Measurements from ENCODE around the gene SDC4.
"Not testable (repeated sequence)": the region's sequence is repeated elsewhere in the genome, so short reads cannot be mapped to it uniquely, and the experiment has no call there.

The SDC4 gene

GRCh38 chr20:45353746-45354145 lies 5.5 kb upstream of the SDC4 start:
- H4K12ac ChIP-seq (ENCODE audit: low read depth, low read length), result no peak overlapping the region
- no peak overlapping the region for H3K4me3 ChIP-seq (ENCODE audit: low read depth, low read length)
- H3K23ac ChIP-seq (ENCODE audit: low read length), result no peak overlapping the region
- DNase-seq, result no peak
- no peak overlapping the region for H2AFZ ChIP-seq (ENCODE audit: insufficient read depth, low read length, poor library complexity)
- no peaks in the 10 kb centered on the region for H3K79me2 ChIP-seq (ENCODE audit: control insufficient read depth, insufficient read depth, low read length, poor library complexity)
- H2BK120ac ChIP-seq (ENCODE audit: insufficient read depth, low read length, poor library complexity), result no peak overlapping the region
- no peaks in the 10 kb centered on the region for H3K27me3 ChIP-seq (ENCODE audit: insufficient read depth, low read length)
- peaks cover 5% of the 10 kb centered on the region for H3K79me1 ChIP-seq (ENCODE audit: low read length)
- H3K36me3 ChIP-seq (ENCODE audit: control insufficient read depth in 1 of 2, insufficient read depth in 2 of 2, low read length in 2 of 2), result no peaks in the 10 kb centered on the region
- no peak overlapping the region for H3K9ac ChIP-seq (ENCODE audit: low read length)
- WGBS (ENCODE audit: extremely low coverage, insufficient coverage, insufficient read length), result no CpG with 5 or more reads among the region's 1 CpG
- H2AK5ac ChIP-seq (ENCODE audit: low read length), result no peak overlapping the region
- no peak overlapping the region for H3K18ac ChIP-seq (ENCODE audit: low read length)
- H3K27ac ChIP-seq (ENCODE audit: low read depth, low read length), result no peak overlapping the region
- no peaks in the 10 kb centered on the region for H3K9me3 ChIP-seq (ENCODE audit: insufficient read depth, low read depth, low read length)
- H2BK5ac ChIP-seq (ENCODE audit: low read depth, low read length, poor library complexity), result no peak overlapping the region
- no peak overlapping the region for H4K8ac ChIP-seq (ENCODE audit: low read depth, low read length)
- no peak overlapping the region for H3K14ac ChIP-seq (ENCODE audit: low read length)
- no peak overlapping the region for H3K4ac ChIP-seq (ENCODE audit: low read depth, low read length)
- H4K91ac ChIP-seq (ENCODE audit: low read depth, low read length), result no peak overlapping the region
- H3K4me2 ChIP-seq (ENCODE audit: low read length), result no peak overlapping the region
- H2BK12ac ChIP-seq (ENCODE audit: low read length), result no peak overlapping the region
- peaks cover 11 to 13% of the 10 kb centered on the region in 2 experiments for H3K4me1 ChIP-seq (ENCODE audit: control insufficient read depth in 1 of 2, insufficient read depth in 2 of 2, low read length in 2 of 2)

GRCh38 chr20:45352729-45353128 lies 4.5 kb upstream of the SDC4 start:
- Histone ChIP-seq H3K27me3 (ENCODE audit: insufficient read depth, low read length) (no peaks in the 10 kb centered on the region), H3K4me3 (ENCODE audit: low read depth, low read length) (no peak overlapping the region), H4K12ac (ENCODE audit: low read depth, low read length) (no peak overlapping the region), H3K9ac (ENCODE audit: low read length) (no peak overlapping the region), H4K91ac (ENCODE audit: low read depth, low read length) (no peak overlapping the region), H3K4me2 (ENCODE audit: low read length) (no peak overlapping the region), H3K4ac (ENCODE audit: low read depth, low read length) (no peak overlapping the region), H2BK5ac (ENCODE audit: low read depth, low read length, poor library complexity) (no peak overlapping the region), H3K23ac (ENCODE audit: low read length) (no peak overlapping the region), H3K27ac (ENCODE audit: low read depth, low read length) (no peak overlapping the region), H3K14ac (ENCODE audit: low read length) (no peak overlapping the region), H2BK120ac (ENCODE audit: insufficient read depth, low read length, poor library complexity) (no peak overlapping the region), H3K79me1 (ENCODE audit: low read length) (peaks cover 8% of the 10 kb centered on the region), H3K18ac (ENCODE audit: low read length) (no peak overlapping the region), H2BK12ac (ENCODE audit: low read length) (no peak overlapping the region), H2AK5ac (ENCODE audit: low read length) (no peak overlapping the region), H3K79me2 (ENCODE audit: control insufficient read depth, insufficient read depth, low read length, poor library complexity) (peaks cover 5% of the 10 kb centered on the region), H2AFZ (ENCODE audit: insufficient read depth, low read length, poor library complexity) (no peak overlapping the region), H3K4me1 (ENCODE audit: control insufficient read depth in 1 of 2, insufficient read depth in 2 of 2, low read length in 2 of 2) (peaks cover 6 to 8% of the 10 kb centered on the region in 2 experiments), H3K36me3 (ENCODE audit: control insufficient read depth in 1 of 2, insufficient read depth in 2 of 2, low read length in 2 of 2) (no peaks in the 10 kb centered on the region), H3K9me3 (ENCODE audit: insufficient read depth, low read depth, low read length) (no peaks in the 10 kb centered on the region), H4K8ac (ENCODE audit: low read depth, low read length) (no peak overlapping the region)
- no CpG with 5 or more reads among the region's 3 CpGs for WGBS (ENCODE audit: extremely low coverage, insufficient coverage, insufficient read length)
- DNase-seq, result no peak

- not testable (repeated sequence) for H3K4me3 ChIP-seq (ENCODE audit: low read depth, low read length); H4K12ac ChIP-seq (ENCODE audit: low read depth, low read length); H2BK12ac ChIP-seq (ENCODE audit: low read length); DNase-seq; H3K23ac ChIP-seq (ENCODE audit: low read length); H3K27me3 ChIP-seq (ENCODE audit: insufficient read depth, low read length); H4K8ac ChIP-seq (ENCODE audit: low read depth, low read length); H3K4ac ChIP-seq (ENCODE audit: low read depth, low read length); H3K18ac ChIP-seq (ENCODE audit: low read length); H3K14ac ChIP-seq (ENCODE audit: low read length); H3K9me3 ChIP-seq (ENCODE audit: insufficient read depth, low read depth, low read length); H3K9ac ChIP-seq (ENCODE audit: low read length); H3K27ac ChIP-seq (ENCODE audit: low read depth, low read length); H3K36me3 ChIP-seq (ENCODE audit: control insufficient read depth in 1 of 2, insufficient read depth in 2 of 2, low read length in 2 of 2); H2BK5ac ChIP-seq (ENCODE audit: low read depth, low read length, poor library complexity); H2AFZ ChIP-seq (ENCODE audit: insufficient read depth, low read length, poor library complexity); H2AK5ac ChIP-seq (ENCODE audit: low read length); H2BK120ac ChIP-seq (ENCODE audit: insufficient read depth, low read length, poor library complexity); H3K4me2 ChIP-seq (ENCODE audit: low read length); H4K91ac ChIP-seq (ENCODE audit: low read depth, low read length)
- Histone ChIP-seq H3K4me1 (ENCODE audit: control insufficient read depth in 1 of 2, insufficient read depth in 2 of 2, low read length in 2 of 2) (peaks cover 9 to 17% of the 10 kb centered on the region in 2 experiments), H3K79me2 (ENCODE audit: control insufficient read depth, insufficient read depth, low read length, poor library complexity) (peaks cover 17% of the 10 kb centered on the region), H3K79me1 (ENCODE audit: low read length) (peaks cover 20% of the 10 kb centered on the region)
- WGBS (ENCODE audit: extremely low coverage, insufficient coverage, insufficient read length), result 100% methylated on average over 1 of the region's 10 CpGs
These were observed 2.6 kb upstream of the SDC4 start for GRCh38 chr20:45350795-45351194.

- Histone ChIP-seq H4K91ac (ENCODE audit: low read depth, low read length) (no peak overlapping the region), H3K9ac (ENCODE audit: low read length) (no peak overlapping the region), H3K4me1 (ENCODE audit: control insufficient read depth in 1 of 2, insufficient read depth in 2 of 2, low read length in 2 of 2) (peaks cover 13 to 22% of the 10 kb centered on the region in 2 experiments), H3K27me3 (ENCODE audit: insufficient read depth, low read length) (no peaks in the 10 kb centered on the region), H3K4me2 (ENCODE audit: low read length) (no peak overlapping the region), H3K14ac (ENCODE audit: low read length) (no peak overlapping the region), H3K4ac (ENCODE audit: low read depth, low read length) (no peak overlapping the region), H2AK5ac (ENCODE audit: low read length) (no peak overlapping the region), H3K18ac (ENCODE audit: low read length) (no peak overlapping the region), H3K27ac (ENCODE audit: low read depth, low read length) (no peak overlapping the region), H2AFZ (ENCODE audit: insufficient read depth, low read length, poor library complexity) (no peak overlapping the region), H3K23ac (ENCODE audit: low read length) (no peak overlapping the region), H3K36me3 (ENCODE audit: control insufficient read depth in 1 of 2, insufficient read depth in 2 of 2, low read length in 2 of 2) (no peaks in the 10 kb centered on the region), H3K4me3 (ENCODE audit: low read depth, low read length) (no peak overlapping the region), H3K9me3 (ENCODE audit: insufficient read depth, low read depth, low read length) (no peaks in the 10 kb centered on the region), H4K8ac (ENCODE audit: low read depth, low read length) (no peak overlapping the region), H2BK5ac (ENCODE audit: low read depth, low read length, poor library complexity) (no peak overlapping the region), H4K12ac (ENCODE audit: low read depth, low read length) (no peak overlapping the region), H3K79me2 (ENCODE audit: control insufficient read depth, insufficient read depth, low read length, poor library complexity) (peaks cover 22% of the 10 kb centered on the region), H2BK12ac (ENCODE audit: low read length) (no peak overlapping the region), H3K79me1 (ENCODE audit: low read length) (peaks cover 26% of the 10 kb centered on the region), H2BK120ac (ENCODE audit: insufficient read depth, low read length, poor library complexity) (no peak overlapping the region)
- WGBS (ENCODE audit: extremely low coverage, insufficient coverage, insufficient read length), result no CpG with 5 or more reads among the region's 1 CpG
- no peak for DNase-seq
These were observed 2.0 kb upstream of the SDC4 start for GRCh38 chr20:45350217-45350616.
